Globus pallidus (tissue), 1 donor: ENCODE measurements around the gene WNT5B.

Experiments
- DNase-seq: peaks from one replicate; pipeline ENCODE4 v3.0.0-alpha.2; 2015; ENCODE audit warnings: low spot score

The WNT5B gene

GRCh38 chr12:1628666-1629337, at the start of gene WNT5B:
Gene WNT5B (plus strand): TSS chr12:1629231. CDS start chr12:1631355, 2,124 bp downstream.
- no peak for DNase-seq

GRCh38 chr12:1579651-1580435, 49.2 kb upstream of the WNT5B start:
- no peak for DNase-seq

DNA sequence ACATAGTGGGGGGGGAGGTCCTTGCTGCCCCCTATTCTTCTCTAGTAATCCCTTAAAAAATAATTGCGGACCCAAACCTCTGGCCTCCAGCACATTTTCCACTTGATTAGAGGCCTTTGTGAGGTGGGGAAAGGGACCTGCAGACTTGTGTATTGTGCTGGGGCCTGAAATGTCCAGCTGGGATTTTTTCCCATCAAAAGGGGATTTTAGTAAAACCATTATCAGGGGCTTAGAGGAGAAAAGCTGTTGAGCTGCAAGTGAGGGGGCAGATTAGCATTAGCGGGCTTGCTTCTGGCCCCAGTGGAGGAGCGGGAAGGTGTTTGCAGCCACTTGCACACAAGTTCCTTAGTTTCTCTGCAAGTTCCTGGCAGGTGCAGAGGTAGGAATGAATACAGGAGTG, 48.5 kb upstream of the WNT5B start:
- DNase-seq: no peak

- no peak for DNase-seq
Measured at GRCh38 chr12:1581973-1582708, 46.9 kb upstream of the WNT5B start.

DNA sequence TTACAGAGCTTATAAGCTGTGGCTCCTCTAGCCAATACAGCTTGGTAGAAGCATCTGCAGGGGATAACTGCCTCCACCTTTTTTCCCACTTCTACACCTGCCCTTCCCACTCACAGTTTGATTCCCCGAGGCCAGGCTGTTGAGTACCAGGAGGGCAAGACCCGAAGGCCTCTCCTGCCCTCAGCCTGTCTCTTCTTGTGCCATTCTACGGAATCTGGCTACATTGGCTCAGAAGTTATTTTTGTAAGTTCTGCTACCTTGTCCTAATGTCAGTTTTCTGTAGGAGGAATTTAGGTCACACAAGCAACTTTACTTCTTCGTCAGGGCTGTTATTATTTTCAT, 46.4 kb upstream of the WNT5B start:
- DNase-seq: no peak

DNA sequence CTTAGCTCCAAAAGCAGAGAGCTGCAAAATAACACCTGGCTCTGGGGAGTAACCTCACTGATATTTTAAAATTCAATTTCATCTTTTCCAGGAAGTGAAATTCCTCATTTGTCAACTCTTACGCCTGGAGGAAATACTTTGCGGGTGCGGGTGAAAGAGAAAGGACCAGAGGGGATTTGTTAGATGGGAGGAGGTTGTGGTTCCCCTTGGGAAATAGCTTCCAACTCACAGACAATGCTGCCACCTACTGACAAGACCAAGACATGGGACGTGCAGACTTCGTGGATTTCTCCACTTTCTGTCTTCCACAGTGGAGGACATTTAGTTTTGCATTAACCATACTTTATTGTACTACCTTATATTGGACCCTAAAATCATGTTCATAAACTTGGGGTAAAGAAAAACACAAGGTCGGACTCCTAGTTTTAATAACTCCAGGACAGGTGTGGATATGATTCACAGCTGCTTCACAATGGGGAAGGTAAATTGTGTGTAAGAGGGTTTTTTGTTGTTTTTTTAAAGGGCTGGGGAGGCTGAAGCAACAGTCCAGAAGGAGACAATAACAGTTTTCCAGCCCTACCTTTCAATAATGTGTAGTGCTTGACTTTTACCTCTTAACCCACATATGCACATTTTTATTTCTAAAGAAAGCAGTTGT, 45.5 kb upstream of the WNT5B start:
- DNase-seq: peak; percentile 84

GRCh38 chr12:1584326-1584725, 44.7 kb upstream of the WNT5B start:
- no peak for DNase-seq

DNA sequence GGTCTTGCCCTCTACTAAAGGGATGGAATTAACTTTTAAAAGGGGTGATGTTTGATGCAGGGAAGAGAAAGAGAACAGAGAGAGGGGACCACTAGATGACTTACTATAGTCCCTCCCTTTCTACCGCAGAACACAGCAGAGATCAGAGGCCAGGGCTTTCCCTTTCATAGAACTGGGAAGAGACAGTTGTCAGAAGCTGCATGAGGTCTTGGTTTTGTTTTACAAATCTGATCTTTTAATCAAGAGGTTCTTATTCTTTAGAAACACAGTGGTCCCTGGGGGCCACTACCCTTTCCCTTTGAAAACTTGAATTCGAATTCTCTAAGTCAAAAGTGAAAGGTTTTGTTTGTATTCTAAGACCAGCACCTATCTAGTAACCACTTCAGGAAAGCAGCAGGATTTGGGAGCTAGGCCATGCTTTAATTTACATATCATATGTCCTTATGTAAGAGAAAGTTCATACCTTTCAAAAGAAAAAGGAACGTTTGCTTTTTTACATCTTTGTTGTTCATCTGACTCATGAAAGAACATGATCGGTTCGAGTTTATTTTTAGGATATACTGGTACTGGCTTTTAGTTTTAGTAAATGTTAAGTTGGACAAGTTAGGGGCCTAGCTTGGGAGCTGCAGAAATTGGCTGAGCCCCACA, 41.0 kb upstream of the WNT5B start:
- peak; percentile 48 for DNase-seq

- DNase-seq: no peak
Measured at GRCh38 chr12:1588575-1588947, 40.5 kb upstream of the WNT5B start.

DNA sequence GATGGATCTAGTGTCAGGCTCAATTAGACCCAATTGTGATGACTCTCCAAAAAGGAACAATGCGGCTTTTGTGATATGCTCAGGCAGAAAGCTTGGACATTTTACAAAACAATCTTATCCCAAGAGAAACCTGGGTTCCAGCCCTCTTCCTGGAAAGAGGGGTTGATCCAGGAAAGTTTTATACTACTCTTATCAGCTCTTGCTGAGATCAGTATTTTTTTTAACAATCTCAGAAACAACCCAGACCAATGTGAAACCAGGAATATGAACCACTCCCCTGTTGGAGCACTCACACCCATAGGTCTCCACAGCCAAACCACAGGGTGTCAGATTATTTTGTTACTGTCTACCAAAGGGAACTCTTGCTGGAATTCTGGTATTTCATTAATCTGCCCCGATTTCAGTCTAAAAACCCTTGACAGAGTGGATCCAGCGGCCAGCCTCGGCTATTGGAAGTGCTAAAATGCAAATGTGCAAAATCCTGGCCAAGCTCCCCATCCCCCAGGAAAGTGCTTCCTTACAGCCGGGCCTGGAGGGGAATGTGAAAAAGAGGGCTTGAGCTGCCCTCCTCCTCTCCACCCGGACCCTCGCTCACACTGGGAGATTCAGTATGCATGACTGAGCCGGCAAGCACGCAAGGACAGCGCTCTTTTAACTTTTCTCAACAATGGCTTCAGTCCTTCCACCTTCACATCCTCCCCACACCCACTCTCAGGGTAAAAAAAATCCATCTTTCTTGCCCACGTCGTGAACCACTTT, 38.6 kb upstream of the WNT5B start:
- peak; percentile 87 for DNase-seq

DNA sequence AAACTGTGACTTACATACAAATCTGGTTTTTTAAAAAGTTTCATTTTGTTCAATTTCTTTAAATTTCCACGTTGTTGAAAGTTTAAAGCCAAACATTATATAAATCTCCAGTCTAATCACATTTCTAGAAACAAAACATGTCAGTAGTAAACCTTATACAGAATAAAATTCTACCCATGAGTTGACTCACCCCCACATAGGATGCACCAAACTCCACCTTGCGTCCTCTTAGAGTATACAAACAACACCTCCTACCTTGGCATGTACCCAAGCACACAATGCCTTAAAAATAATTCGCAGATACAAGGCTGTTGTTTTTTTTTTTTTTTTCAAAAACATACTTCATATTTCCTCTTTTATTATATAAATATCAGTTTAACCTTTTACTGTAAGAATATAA, 38.0 kb upstream of the WNT5B start:
- DNase-seq: peak; percentile 37

DNA sequence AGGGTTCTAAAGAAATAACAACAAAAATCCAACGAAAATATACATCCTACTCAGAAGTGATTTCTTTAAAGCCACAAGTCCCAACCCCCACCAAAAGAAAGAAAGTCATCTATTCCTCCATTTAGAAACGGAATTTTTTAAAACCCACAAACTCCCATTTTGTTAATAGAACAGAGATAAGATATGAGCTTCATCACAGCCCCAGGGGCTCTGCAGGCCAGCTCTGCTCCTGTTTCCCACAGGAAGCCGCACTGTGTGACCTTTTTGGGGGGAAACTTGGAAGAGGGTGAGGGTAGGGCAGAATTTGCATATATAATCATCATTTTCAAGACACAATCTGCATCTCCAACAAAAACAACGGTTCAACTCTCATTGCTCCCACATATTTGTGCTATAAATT, 37.5 kb upstream of the WNT5B start:
- peak; percentile 26 for DNase-seq

DNA sequence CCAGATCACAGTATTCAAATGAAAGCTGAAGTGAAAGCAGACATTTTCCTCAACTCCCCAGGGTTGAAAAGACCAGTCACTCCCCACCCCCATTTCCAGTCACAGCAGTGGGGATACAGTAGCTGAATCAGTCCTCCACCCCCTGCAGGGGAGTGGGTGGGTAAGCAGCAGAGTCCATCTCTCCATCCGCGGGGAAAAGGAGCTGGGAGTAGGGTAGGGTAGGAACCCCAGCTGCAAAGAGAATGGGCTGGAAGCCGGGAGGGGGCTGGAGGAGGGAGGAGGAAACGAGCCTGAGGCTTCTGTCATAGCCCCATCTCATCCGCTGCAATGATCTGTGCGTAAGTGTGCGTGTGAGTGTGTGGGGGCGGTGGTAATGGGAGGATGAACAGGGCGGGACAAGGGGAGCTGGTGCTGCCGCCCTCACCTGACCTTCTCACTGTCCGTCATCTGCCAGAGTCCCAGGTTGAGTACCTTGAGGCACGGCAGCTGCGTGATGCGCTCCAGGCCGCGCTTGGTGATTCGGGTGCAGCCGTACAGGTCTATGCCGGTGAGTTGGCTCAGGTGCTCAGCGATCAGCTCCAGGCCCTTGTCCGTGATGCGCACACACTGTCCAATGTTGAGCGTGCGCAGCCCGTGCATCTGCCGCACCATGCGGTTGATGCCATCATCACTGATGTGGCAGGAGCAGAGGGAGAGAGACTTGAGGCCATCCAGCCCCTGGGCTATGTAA, 36.4 kb upstream of the WNT5B start:
- peak; percentile 58 for DNase-seq

GRCh38 chr12:1593174-1594005, 35.6 kb upstream of the WNT5B start:
- no peak for DNase-seq

- no peak for DNase-seq
Measured at GRCh38 chr12:1594006-1594260, 35.1 kb upstream of the WNT5B start.

GRCh38 chr12:1594261-1595025, 34.6 kb upstream of the WNT5B start, which contains the start of gene FBXL14:
Gene FBXL14 (minus strand): TSS chr12:1594581. CDS start chr12:1594066, 515 bp downstream.
- peak; percentile 91 for DNase-seq

DNA sequence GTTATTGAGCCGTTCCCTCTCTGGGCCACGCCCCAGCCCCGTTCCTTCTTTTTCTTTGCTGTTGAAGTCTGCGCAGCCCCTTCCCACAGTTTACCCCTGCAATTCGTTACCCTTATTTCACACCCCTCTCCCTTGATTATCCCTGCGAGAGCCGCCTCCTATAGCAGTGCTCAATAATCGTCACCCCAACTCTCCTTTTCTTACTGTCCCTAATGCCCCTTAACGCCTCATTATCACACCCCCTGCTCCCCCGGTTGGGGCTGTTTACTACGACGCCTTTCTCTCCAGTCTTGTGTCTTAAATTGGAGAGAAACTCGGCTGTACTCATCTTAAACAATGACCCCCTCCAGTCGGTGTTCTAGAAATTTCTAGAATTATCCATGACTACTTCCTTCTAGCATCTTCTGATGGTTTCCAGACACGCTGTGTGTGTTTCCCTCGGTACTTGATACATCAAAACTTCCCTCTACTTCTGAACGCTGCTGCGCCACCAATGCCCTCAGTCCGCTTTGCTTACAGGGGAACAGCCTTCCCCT, 33.9 kb upstream of the WNT5B start:
- peak; percentile 79 for DNase-seq

DNA sequence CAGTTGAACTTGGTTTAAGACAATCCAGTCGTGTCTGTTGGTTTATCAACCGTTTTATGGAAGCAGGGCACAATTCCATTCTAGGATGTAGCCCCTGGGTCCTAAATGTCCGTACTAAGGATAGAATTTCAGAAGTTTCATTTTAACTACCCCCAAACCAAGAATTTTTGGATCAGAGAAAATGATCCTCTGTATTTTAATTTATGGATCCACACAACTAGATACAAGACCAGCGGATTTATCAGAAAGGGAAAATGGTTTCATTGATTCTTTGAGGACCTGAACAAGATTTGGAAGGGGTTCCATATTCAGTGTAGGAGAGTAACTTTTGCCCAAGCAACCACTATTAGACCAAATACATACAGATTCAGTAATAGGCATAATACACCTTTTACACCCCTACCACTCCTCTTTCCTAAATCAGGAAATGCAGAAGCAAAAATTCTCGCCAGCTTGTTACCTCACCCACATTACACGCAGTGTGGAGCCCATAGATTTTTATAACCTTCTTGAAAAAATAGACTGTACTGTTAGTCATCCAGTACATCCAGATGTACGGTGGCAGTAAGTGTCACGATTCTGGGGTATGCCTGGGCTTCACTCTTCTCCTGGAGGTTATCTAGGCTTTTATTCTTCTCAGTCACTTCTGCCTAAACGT, 33.2 kb upstream of the WNT5B start:
- DNase-seq: no peak
